Heart right ventricle (tissue), 16 donors: Measurements from ENCODE around the gene GRM2. TPM values are rescaled to one million over a fixed set of nuclear protein-coding genes. Genes with fewer than 3 reads are reported as not detected.

Experiments used
- ATAC-seq, 8 donors: fragments of 200-7000 bp; cut with Tn5 transposase; one replicate each; pipeline ENCODE4 v1.9.1; 2020; ENCODE audit warnings: mild to moderate bottlenecking in 8 of 8, moderate library complexity in 8 of 8, moderate number of reproducible peaks in 1 of 8
- DNase-seq, 2 donors: peaks; one replicate each; pipeline ENCODE4 v3.0.0-alpha.2; 2020
- H3K27ac ChIP-seq, 10 donors: fragments of 200-600 bp; sonication (generic) in 2 of 10; one replicate each; pipeline versions ENCODE4 v1.5.0 to v1.8.0; 2020 to 2022; ENCODE audit warnings: mild to moderate bottlenecking in 3 of 10
- H3K27me3 ChIP-seq, 7 donors: fragments of 200-600 bp; one replicate each; pipeline ENCODE4 v1.8.0; 2021 to 2022; ENCODE audit warnings: mild to moderate bottlenecking in 2 of 7
- H3K36me3 ChIP-seq, 9 donors: fragments of 200-600 bp; sonication (generic) in 1 of 9; one replicate each; pipeline versions ENCODE4 v1.5.0 to v1.8.0; 2020 to 2022; ENCODE audit warnings: mild to moderate bottlenecking in 2 of 9
- H3K4me1 ChIP-seq, 9 donors: fragments of 200-600 bp; sonication (generic) in 1 of 9; one replicate each; pipeline versions ENCODE4 v1.5.0 to v1.8.0; 2020 to 2022; ENCODE audit warnings: mild to moderate bottlenecking in 4 of 9
- H3K4me3 ChIP-seq, 10 donors: fragments of 200-600 bp; sonication (generic) in 2 of 10; one replicate each; pipeline versions ENCODE4 v1.5.0 to v1.8.0; 2020 to 2022; ENCODE audit warnings: mild to moderate bottlenecking in 7 of 10, moderate library complexity in 2 of 10
- H3K9me3 ChIP-seq, 11 donors: fragments of 200-600 bp in 10 of 11; sonication (generic) in 2 of 11; one replicate each; pipeline versions ENCODE4 v1.5.0 to v1.8.0; 2013 to 2022; ENCODE audit warnings: mild to moderate bottlenecking in 2 of 11, control low read depth in 1 of 11, moderate library complexity in 1 of 11
- CTCF ChIP-seq, 9 donors: fragments of 200-600 bp; sonication (generic) in 2 of 9; IDR thresholded peaks; one replicate each; pipeline versions ENCODE4 v1.5.0 to v1.8.0; 2021 to 2022; ENCODE audit warnings: antibody characterized with exemption in 9 of 9, mild to moderate bottlenecking in 5 of 9, moderate library complexity in 1 of 9
- WGBS, 2 donors: extraction: QIAGEN DNeasy Blood & Tissue Kit; methylation state at CpG; one replicate each; pipeline ENCODE4 v1.1.7; 2013; ENCODE audit warnings: inconsistent platforms in 1 of 2; 5-methylcytosine and 5-hydroxymethylcytosine counted together
- intact Hi-C, 10 donors: fragments of 100-400 bp; cut with DNase I; formaldehyde crosslinking; loops; one replicate each; pipeline versions ENCODE4 v1.11.1 to v1.14.2; 2022
- polyA plus RNA-seq, 2 donors: library from polyadenylated mRNA; stranded (reverse); fragments of 200-250 nt; gene quantifications; one replicate each; pipeline ENCODE4 v1.2.3, GENCODE V29; 2013
- total RNA-seq, 10 donors: library from RNA; stranded (reverse); fragmentation: NEBNext Ultra II Directional in 3 of 10; extraction: Animal tissue kit (Norgen Biotek cat#: 25700) in 3 of 10; gene quantifications; one replicate each; pipeline versions ENCODE4 v1.2.1 to v1.2.4, GENCODE V29; 2021 to 2023
- donor health status: Arrhythmogenic right ventricular cardiomyopathy.
- donor health status: ischemic (EF 13 %, LVEDD 7.1; RV severe dilation, severe dysfunction).
- donor health status: healthy with polysubstance abuse.
- donor health status: DM: no; HTN: yes; CAD: no.
- donor health status: DM: no; HTN: no; CAD: no.
- donor health status: ischemic (EF 25% LVEDD 6.9; RV normal size, moderate dysfunction).
- donor health status: ischemic (EF 25% LVEDD 5.7; RV mildly dilated, moderate dysfunction).
- donor health status: healthy.
- donor health status: DM: yes; HTN: yes; CAD: no.
- donor health status: Ischemic cardiomyopathy.
- donor health status: ischemic (EF 35%, LVEDD 5.7; RV mildly dilated, moderate dysfunction).
- donor health status: nonischemic (EF 11% LVEDD 7.7; RV severe dilation, severe dysfunction).
- donor health status: DM: yes; HTN: yes; CAD: no.
- donor health status: PGD.
- donor health status: ischemic (EF 29% LVEDD 5.4; RV normal size, mild dysfunction).
- donor health status: nonischemic (EF 23%, LVEDD 6.1; RV moderate dilation, normal function).

GRM2 gene
- total and polyA plus RNA-seq, 12 donors, result 0.04 to 0.66 (median 0.37) TPM; not detected in 1

GRCh38 chr3:51687431-51688205 lies 19.2 kb upstream of the GRM2 start:
- H3K27ac ChIP-seq, result peak overlapping the region; percentile 87 to 96 (median 94)
- DNase-seq, result peak; percentile 62

GRCh38 chr3:51688206-51688600 lies 18.7 kb upstream of the GRM2 start:
- Histone ChIP-seq H3K27me3 (no peaks in the 10 kb centered on the region), H3K4me1 (peaks cover 38 to 89% (median 82%) of the 10 kb centered on the region in 9 donors), H3K4me3 (no peak overlapping the region), H3K36me3 (peaks cover 0 to 82% (median 18%) of the 10 kb centered on the region in 9 donors), H3K27ac (peak overlapping the region in 9 of 10 donors; percentile 87 to 96 (median 94)), H3K9me3 (no peaks in the 10 kb centered on the region)
- no peak for DNase-seq
- intact Hi-C loops, result loop anchor here in 5 of 10 donors (10.0 kb wide), 2 partner anchors 293 to 303 kb away; partner anchors contain the start of genes RBM15B (in 3 of the 5) and MANF (in 2 of the 5)
- ATAC-seq, result no peak
- WGBS, 2 donors, result 61 to 72% methylated on average over 3 of the region's 3 CpGs
- no peak for TF ChIP-seq CTCF (IDR thresholded peaks at IDR 0.05)

More at GRCh38 chr3:51687431-51688205, 19.2 kb upstream of the GRM2 start:
- TF ChIP-seq CTCF (IDR thresholded peaks at IDR 0.05), result no peak
- Histone ChIP-seq H3K27me3 (no peaks in the 10 kb centered on the region), H3K4me1 (peaks cover 39 to 94% (median 88%) of the 10 kb centered on the region in 9 donors), H3K4me3 (peak overlapping the region in 3 of 10 donors; percentile 2 to 9 (median 6)), H3K36me3 (peaks cover 0 to 76% (median 13%) of the 10 kb centered on the region in 9 donors), H3K9me3 (no peaks in the 10 kb centered on the region)
- ATAC-seq, result peak; percentile 19 to 68 (median 58)
- 22 to 36% methylated on average over 14 of the region's 14 CpGs for WGBS, 2 donors
- intact Hi-C loops, result loop anchor here in 5 of 10 donors (10.0 kb wide), 2 partner anchors 293 to 303 kb away; partner anchors contain the start of genes RBM15B (in 3 of the 5) and MANF (in 2 of the 5)

GRCh38 chr3:51691021-51691420 lies 15.8 kb upstream of the GRM2 start:
- DNase-seq, result no peak
- TF ChIP-seq CTCF (IDR thresholded peaks at IDR 0.05), result no peak
- intact Hi-C loops, result no loop called here
- Histone ChIP-seq H3K4me3 (no peak overlapping the region), H3K36me3 (peaks cover 0 to 83% (median 10%) of the 10 kb centered on the region in 9 donors), H3K27me3 (no peaks in the 10 kb centered on the region), H3K4me1 (peaks cover 20 to 60% (median 54%) of the 10 kb centered on the region in 9 donors), H3K9me3 (no peaks in the 10 kb centered on the region), H3K27ac (peak overlapping the region in 9 of 10 donors; percentile 44 to 69 (median 53))
- WGBS, 2 donors, result 46 to 53% methylated on average over 5 of the region's 5 CpGs
- ATAC-seq, result no peak

- Histone ChIP-seq H3K9me3 (no peaks in the 10 kb centered on the region), H3K27me3 (no peaks in the 10 kb centered on the region), H3K27ac (no peak overlapping the region), H3K4me3 (no peak overlapping the region), H3K36me3 (peaks cover 0 to 91% (median 14%) of the 10 kb centered on the region in 9 donors), H3K4me1 (peaks cover 10 to 54% (median 44%) of the 10 kb centered on the region in 9 donors)
- no peak for ATAC-seq
- no peak for TF ChIP-seq CTCF (IDR thresholded peaks at IDR 0.05)
- WGBS, 2 donors, result 59 to 62% methylated on average over 3 of the region's 3 CpGs
- no peak for DNase-seq
- intact Hi-C loops, result no loop called here
Observed at GRCh38 chr3:51691949-51692348, 14.9 kb upstream of the GRM2 start.
